HG03103 (cell line): ENCODE results near the gene GBP2.
A peak's percentile ranks its signal among the peaks of the same experiment; 100 is the strongest.

Experiments
- ATAC-seq: cut with Tn5 transposase; IDR thresholded peaks from one replicate; pipeline ENCODE4 v1.9.1; 2021; ENCODE audit warnings: low read depth; ENCODE audit not compliant: unreplicated experiment

The GBP2 gene, protein sequence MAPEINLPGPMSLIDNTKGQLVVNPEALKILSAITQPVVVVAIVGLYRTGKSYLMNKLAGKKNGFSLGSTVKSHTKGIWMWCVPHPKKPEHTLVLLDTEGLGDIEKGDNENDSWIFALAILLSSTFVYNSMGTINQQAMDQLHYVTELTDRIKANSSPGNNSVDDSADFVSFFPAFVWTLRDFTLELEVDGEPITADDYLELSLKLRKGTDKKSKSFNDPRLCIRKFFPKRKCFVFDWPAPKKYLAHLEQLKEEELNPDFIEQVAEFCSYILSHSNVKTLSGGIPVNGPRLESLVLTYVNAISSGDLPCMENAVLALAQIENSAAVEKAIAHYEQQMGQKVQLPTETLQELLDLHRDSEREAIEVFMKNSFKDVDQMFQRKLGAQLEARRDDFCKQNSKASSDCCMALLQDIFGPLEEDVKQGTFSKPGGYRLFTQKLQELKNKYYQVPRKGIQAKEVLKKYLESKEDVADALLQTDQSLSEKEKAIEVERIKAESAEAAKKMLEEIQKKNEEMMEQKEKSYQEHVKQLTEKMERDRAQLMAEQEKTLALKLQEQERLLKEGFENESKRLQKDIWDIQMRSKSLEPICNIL

DNA sequence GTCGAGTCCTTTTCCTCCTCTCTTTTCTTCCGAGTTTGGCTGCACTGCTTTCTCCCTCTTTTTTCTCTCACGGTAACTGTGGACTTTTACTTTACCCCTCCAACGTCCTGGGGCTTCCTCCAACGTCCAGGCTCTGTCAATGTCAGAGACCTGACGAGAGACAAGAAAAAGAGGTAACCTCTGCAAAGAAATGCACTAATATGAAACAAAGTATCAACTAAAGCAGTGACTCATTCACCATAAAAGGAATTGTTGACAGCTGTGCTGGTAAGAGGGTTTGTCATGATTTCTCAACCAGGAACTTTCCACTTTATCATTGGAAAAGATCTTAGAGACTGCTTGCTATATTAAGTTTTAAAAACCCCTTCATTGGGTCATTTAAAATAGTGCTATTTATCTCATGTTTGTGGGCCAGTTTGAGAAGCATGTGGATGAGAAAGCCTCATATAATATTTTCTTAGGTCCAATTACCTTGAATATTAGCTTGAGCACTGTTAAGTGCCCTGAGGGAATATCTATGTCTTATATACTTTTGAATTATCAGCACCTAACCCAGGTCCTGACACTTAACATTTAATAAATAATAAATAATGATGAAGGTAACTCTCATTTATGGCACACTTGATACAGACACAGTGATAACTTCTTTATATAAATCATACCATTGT, at the start of gene GBP2:
GBP2 (minus strand) TSS at position 202 of the 668 bp plus-strand sequence. CDS start 4,148 bp downstream, outside the sequence.
- ATAC-seq, result peak; percentile 70

DNA sequence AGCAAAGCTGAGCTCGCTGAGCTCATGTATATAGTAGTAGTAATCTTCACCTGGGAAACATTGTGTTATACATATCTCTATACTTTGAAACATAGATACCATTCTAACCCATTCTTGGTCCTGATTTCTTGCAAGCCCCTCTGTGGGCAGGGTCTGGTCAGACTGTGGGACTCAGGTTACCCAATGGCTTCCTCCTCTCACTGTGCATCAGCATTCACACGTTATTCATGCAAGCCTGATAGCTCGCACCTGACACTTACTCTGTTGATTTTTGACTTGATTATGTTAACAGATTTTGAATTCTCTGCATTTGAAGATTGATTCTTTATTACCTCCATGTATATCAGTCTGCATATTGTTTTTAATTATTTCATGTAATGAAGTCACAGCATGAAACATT, 48.6 kb upstream of the GBP2 start:
- ATAC-seq, result no peak

DNA sequence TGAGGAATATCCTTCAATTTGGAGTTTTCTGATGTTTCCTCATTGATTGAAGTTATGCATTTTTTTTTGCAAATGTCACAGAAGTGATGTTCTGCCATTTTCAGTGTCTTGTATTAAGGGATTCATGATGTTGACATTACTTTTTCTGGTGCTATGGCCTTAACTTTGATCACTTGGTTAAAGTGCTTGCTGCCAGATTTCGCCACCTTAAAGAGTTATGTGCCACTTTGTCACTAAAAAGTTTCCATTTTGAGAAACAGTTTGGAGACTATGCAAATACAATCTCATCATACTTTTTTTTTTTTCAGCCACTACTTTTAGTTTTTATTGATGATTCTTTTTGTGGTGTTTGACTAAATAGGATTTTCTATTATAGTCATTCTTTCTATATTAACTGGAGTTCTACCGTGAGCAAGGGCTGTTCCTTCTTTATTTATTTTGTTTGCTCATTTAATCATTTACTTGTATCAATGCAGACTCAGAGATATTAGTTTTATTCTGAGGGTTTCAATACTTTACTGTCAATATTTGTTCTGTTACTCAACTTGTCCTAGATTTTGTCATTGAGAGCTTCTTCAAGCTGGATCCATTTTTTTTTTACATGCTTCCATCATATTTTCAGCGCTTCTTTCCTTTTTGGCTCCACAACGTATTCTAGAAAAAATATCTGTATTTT, 46.7 kb upstream of the GBP2 start:
- ATAC-seq, result no peak

DNA sequence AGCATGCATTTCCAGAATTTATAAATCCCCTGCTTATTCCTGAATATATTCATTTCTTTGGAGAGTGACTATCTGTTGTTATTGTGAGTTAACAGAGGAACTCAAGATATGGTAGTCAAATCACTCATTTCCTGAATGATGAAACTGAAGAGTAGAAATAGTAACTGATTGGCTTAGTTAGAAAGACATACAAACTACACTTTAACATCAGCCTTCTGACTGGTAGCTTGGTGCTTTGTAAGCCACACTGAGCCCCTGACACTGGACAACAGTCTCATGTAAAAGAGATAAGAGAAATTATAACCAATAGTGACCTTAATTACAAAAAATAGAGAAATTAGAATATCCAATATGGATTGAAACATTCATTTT, 45.1 kb upstream of the GBP2 start:
- ATAC-seq, result no peak

DNA sequence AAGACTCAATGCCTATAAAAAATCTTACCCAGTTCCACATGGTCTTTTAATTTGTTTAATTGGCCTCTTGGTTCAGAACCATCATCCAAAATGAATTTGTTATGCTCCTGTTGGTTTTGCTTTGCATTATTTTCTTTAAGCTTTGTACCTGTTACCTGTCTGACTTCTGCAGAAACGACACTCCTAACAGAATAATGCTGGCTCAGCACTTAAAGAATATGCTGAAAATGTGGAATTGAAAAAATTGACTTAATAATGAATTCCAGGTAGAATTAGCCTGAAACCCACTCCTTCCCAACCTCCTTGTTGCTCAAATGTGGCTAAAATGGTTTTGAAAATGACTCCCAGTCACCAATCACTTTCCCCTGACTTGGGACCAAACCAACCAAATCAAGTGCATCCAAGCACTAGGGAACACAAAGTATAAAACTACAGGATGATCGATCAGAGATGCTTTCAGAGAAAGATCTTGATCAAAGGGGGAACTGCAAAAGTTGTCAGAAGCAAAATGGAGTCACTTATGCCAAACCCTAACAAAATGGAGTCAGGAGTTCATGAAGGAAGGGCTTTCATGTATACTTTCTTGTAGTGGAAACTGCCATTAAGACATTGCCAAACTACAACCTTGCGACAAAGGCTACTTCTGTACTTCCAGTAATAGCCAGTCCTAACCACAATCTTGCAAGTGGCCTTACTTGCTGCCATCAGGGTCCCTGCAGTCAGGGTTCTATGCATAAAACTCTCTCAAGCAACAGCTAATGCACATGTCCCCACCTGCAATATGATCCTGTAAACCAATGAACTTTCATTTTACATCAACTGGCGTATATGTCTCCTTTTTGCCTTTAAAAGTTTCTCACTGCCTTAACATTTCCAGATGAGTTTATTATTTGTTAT, 44.5 kb upstream of the GBP2 start:
- no peak for ATAC-seq

DNA sequence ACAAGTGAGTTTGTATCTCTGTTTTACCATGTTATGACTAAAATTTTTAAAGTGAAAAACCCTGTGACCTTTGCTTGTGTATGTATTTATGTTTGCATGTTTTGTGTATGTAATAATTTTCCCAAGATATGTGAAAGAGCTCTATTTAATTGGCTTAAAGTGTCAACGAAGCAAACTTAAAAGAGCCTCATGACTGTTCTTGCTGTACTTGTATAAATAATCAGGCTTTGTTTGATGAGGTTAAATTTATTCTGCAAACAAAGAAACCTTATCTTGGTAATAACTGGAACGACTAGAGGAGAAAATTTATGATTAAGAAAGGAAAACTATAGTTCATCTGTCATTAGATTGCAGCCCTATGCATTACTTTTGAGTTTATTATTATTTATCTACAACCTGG, 43.3 kb upstream of the GBP2 start:
- no peak for ATAC-seq

DNA sequence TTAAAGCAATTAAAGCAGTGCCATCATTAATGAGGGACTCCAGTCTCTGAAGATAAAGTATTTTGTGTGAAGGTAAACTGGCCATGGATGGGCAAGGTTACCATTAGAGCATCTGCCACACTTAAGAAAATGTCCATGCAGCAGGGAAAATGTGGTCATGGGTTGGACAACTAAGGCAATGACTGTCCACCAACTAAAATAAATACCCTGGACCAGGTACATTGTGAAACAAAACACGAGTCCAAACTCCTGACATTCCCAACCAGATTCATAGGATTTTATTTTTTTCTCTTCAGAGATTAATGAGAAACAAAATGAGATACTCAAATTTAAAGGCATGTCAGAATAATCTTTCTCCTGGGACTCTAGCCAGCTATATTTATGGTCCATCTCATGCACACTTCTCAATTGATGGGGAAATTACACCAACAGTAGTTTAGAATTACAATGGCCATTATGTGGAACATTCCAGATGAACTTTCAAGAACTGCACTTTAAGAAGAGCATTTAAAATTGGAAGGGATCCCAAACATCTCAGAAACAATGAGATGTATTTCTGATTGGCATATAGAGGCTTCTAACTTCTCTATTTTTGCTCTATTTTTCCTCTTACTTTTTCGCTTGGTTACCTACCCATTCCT, 41.8 kb upstream of the GBP2 start:
- ATAC-seq, result no peak

DNA sequence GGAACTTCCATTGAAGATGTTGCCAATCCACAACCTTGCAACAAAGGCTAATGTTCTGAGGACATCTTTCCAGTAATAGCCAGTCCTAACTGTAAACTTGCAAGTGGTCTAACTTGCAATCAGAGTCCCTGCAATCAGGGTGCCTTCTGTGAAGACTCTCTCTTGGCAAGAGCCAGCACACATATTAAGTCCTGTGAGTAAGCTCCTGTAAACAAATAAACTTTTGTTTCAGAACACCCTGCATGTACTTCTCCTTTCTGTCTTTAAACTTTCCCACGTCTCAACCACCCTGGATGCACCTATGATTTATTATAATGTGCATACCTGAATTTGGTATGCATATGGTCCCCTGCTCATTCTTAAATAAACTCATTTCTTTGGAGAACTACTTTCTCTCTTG, 40.8 kb upstream of the GBP2 start:
- ATAC-seq, result no peak

DNA sequence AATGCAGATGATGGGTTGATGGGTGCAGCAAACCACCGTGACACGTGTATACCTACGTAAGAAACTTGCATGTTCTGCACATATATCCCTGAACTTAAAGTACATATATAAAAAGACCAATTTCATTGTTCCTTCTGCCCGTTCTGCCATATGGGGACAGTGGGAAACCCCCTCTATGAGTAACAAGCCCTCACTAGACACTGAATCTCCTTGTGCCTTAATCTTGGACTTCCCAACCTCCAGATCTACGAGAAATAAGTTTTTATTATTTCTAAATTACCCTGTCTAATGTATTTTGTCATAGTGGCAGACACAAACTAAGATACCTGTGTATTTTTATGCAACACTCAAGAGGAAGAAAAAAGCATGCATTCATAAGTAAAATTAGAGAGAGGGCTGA, 39.9 kb upstream of the GBP2 start:
- ATAC-seq, result no peak

DNA sequence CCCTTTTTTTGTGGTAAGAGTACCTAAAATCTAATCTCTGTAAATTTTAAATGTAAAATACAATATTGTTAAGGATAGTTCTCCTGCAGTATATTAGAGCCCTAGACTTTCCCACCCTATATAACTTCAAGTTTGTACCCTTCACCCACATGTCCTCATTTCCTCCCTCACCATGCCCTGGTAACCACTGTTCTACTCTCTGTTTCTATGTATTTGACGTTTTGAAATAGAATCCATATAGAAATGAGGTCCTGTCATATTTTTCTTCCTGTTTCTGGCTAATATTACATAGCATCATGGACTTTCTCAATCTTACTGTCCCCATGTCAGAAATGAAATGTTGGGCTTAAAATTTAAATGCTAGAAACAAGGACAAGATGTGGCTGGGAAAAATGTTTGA, 25.1 kb upstream of the GBP2 start:
- no peak for ATAC-seq

DNA sequence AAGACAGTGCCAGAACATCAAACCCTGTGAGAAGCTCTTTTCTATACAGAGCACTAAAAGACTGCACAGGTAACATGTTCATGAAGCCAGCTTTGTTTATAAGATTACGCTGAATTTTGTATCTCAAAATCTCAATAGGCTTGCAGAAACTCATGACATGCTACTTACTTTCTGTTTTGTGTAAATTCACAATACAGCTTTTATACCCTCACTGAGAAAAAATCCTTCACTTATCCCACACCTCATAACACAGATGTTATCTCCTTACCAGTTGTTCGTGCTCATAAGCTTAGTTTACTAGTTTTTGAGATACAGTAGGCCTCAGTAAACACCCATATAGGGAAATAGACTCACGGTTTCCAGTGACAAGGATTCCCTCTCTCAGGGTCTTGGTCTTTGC, 24.1 kb upstream of the GBP2 start:
- no peak for ATAC-seq

DNA sequence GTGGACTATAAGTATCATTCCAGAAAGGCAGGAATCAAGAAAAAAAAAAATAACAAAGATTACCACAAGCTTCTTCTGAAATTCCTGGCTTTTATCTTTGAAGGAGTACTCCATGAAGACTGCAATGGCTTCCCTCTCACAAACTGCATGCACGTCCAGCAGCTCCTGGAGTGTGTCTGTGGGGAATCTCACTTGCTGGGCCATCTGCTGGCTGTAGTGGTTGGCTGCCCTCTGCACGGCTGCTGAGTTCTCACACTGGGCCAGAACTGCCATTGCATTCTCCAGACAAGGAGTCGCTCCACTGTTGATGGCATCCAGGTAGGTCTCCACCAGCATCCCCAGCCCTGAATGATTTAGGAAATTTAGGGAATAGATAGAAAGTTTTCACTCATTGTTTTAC, 23.3 kb upstream of the GBP2 start:
- no peak for ATAC-seq

DNA sequence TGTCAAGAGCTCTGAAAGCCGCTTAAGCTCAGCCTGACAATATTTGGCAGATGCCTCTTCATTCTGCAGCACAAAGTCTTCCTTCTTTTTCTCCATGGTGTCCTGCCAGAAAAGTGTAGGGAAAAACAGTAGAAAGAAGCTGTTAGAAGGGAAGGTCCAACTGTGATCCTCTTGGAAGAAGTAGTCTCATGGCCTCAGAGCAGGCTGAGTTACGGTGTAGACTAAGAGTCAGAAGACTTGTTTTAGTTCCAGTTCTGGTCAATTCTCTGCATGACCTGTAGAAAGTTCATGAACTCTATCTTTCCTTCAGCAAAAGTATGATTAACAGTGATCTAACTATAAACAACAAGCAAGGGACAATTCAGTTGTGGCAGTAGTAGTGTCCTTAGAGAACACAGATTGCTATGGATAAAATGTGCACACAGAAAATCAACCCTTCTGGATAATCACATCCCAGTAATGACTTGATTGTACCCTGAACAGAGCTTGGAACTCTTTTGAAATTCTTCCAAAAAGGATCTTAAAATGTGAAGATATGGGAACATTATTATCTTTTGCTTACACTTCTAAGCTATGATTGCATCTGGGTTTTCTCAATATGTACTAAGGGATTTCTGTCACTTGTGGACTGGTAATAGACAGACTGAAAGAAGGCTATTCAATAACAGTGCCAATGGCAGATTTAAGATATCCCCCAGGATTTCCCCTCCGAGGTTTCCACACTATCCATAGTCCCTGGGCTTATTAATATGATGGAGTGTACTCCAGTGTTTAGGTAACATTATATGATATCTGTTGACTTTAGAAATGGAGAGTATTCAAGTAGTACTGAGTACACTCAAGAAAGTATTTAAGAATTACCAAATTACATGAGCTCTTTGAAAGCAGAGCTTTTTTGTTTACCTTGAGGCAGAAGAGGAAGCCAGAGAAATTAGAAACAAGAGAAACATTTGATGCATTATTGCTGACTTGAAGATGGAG, 22.1 kb upstream of the GBP2 start:
- no peak for ATAC-seq

DNA sequence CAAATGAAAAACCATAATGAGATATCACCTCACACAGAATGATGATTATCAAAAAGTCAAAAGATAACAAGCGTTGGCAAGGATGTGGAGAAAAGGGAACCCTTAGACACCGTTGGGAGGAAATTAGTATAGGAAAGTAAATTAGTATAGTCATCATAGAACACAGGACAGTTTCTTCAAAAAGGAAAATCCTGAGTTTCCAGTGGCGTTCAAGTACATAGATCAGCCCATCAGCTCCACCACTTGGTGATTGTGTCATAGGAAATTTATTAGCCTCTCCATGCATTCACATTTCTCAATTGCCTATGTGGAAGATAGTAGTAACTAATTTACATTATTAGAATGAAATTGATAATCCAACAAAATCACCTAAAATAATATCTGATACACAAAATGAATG, 20.8 kb upstream of the GBP2 start:
- ATAC-seq, result no peak

DNA sequence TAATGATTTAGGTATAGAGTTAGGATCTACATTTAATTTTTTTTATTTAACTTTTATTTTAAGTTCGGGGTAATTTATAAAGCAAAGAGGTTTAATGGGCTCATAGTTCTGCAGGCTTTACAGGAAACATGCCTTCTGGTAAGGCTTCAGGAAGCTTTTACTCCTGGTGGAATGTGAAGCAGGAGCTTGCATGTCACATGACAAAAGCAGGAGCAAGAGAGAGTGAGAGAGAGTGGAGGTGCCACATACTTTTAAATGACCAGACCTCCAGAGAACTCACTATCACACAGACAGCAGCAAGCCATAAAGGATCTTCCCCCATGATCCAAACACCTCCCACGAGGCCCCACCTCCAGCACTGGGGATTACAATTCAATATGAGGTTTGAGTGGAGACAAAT, 17.6 kb upstream of the GBP2 start:
- ATAC-seq, result no peak

DNA sequence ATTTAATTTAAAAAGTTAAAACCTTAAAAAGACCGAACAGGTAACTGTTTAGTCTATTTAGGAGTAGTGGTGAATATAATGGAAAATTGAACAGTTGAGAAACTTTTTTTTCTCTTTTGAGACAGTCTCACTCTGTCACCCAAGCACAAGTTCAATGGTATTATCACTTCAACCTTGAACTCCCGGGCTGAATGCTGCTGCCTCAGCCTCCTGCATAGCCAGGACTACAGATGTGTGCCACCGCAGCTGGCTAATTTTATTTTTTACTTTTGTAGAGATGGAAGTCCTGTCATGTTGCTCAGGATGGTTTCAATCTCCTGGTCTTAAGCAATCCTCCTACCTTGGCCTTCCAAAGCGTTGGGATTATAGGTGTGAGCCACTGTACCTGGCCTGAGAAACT, 16.2 kb upstream of the GBP2 start:
- ATAC-seq, result no peak

DNA sequence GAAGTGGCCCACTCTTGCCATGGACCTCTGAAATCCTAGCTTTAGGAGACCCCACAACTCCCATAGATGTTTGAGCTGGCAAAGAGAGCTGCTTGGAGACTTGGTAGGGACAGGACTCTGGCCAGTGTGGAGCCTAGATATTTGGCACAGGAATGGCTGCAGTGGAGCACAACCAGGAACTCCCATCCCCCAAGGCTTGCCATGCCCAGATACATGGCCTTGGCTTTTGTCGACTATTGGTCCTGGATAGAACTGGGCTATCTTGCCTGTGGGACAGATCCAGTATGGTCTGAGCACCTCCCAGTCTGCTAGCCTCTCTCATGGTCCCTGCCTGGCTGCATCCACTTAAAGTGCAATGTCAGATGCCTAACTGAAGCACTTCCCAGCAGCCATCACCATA, 7.8 kb upstream of the GBP2 start:
- no peak for ATAC-seq

DNA sequence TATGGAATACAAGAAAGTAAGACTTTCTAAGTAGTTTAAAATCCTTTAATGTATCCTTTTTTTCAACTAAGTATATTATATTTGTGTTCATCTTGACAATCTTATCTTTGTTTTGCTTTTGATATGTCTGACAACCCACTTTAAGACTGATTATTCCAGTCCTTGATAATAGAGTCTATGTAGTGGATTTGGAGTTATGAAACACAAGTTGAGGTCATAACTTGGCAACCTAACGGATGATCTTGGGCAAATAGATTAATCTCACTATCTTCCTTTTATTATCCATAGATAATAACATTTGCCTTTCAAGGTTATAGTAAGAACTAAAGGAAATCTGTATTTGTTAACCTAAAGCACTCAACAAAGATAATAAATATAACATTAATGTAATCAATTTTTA, 4.8 kb upstream of the GBP2 start:
- no peak for ATAC-seq

DNA sequence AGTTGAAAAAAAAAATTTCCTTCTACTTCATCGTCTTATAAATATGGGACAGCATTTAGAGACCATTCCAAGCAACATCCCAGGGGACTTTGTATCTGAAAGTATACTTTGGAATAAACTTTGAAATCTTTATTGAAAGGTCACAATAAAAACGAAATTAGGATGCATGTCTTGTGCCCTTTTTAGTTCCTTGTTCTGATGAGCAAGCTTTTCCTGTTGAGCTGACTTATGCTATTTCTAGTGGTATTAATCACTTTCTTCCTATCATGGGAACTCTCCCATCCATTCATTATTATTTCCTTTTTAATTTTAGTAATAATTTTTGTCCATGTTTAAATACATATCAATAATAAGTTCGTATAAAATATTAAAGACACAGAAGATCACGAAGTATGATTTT, 4.0 kb upstream of the GBP2 start:
- ATAC-seq, result no peak
